ENCODE measurements around the gene CA5A. TPM values are rescaled to one million over a fixed set of nuclear protein-coding genes. Genes with fewer than 3 reads are reported as not detected.

The CA5A gene
- total RNA-seq, 1 experiment from 2014 or later = not detected

DNA sequence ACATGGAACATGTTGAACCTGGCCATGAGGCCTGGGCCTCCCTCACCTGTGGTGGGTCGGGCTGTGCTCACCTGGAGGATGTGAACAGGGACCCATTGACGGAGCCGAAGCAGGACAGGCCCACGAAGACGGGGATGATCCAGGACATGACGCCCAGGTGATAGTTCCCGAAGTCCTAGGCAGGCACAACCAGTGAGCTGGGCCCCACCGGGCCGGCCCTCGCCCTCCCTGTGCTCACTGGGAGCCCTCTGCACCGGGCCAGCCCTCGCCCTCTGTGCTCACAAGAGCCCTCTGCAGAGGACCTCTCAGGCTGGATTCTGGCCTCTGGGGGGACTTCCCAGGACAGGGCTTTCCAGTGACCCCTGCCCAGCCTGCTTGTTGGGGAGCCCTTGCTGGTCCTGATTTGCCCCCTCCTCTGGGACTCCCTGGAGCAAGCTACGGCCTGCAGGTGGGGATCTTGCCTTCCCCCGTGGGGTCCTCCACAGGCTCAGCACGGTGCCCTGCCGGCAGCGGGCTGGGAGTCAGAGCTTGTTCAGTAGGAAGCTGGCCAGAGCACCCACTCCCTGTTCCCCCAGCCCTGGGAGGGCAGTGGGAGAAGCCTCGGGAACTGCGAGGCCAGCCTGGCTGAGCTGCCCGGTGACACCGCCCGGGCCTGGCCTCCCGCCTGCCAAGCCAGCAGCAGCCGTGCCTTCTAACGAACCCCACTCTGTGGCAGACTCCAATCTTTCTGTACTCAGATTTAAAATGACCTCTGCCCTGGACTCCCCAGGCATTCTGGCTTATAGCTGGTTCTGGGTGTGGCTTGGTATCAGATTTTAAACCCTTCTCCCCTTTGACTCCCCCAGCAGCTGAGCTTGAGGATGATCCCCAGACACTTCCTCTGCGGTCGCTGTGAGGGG is 97.4 kb downstream of the CA5A start:
- intact Hi-C loops (cut with micrococcal nuclease) = no loop called here
- ChIA-PET CTCF (interaction anchor here (1.2 kb wide), 1 partner anchor 11 kb away, joined by 5 read pairs; no protein-coding TSS in a partner anchor), POLR2A (interaction anchor here (1.0 to 1.1 kb wide), 2 partner anchors 32 to 522 kb away, joined by 3 to 4 read pairs; partner anchors contain the start of gene C16orf95)

More for the DNA sequence above, 97.4 kb downstream of the CA5A start:
- Histone ChIP-seq H3K4me1 (ENCODE audit: control insufficient read depth in 1 of 2, insufficient read depth in 2 of 2, low read length in 2 of 2) (no peaks in the 10 kb centered on the region), H3K9ac (ENCODE audit: low read length) (no peak overlapping the region), H3K27ac (ENCODE audit: low read depth, low read length) (no peak overlapping the region; the same call in 1 of the 2 replicates), H3K36me3 (ENCODE audit: control insufficient read depth in 1 of 2, insufficient read depth in 2 of 2, low read length in 2 of 2) (peaks cover 54 to 99% of the 10 kb centered on the region in 2 experiments), H4K20me1 (ENCODE audit: insufficient read depth) (peaks cover 12% of the 10 kb centered on the region; the same call in 1 of the 2 replicates), H3K79me2 (ENCODE audit: insufficient read depth, low read length) (peaks cover 52% of the 10 kb centered on the region), H2AFZ (ENCODE audit: low read depth, low read length, poor library complexity, severe bottlenecking) (no peak overlapping the region), H3K4me2 (ENCODE audit: low read length) (no peak overlapping the region), H3K4me3 (replicated peaks in 1 of 2; ENCODE audit: low read depth in 1 of 2, low read length in 2 of 2) (no peak overlapping the region), H3K9me2 (ENCODE audit: insufficient read depth) (no peaks in the 10 kb centered on the region), H3K9me3 (ENCODE audit: control insufficient read depth in 1 of 2, insufficient read depth in 1 of 2, low read depth in 1 of 2, low read length in 2 of 2) (no peaks in the 10 kb centered on the region), H3K27me3 (ENCODE audit: insufficient read depth, low read length) (no peaks in the 10 kb centered on the region)
- no TSS peak for BruUV-seq (replicated peaks)
- no peak for DNase-seq (ENCODE audit: low read depth, low spot score)
- RAD21 ChIA-PET (ENCODE audit: low non-redundant PET in 1 of 2, low total read pairs in 2 of 2, uncharacterized antibody in 2 of 2, unreplicated experiment in 2 of 2) = no interaction called here
- no peak for ATAC-seq
- no peak for TF ChIP-seq EZH2phosphoT487 (IDR thresholded peaks at IDR 0.05; ENCODE audit: borderline replicate concordance)
- no peak for TF ChIP-seq JUND (IDR thresholded peaks at IDR 0.05)
- no peak for TF ChIP-seq RAD21 (IDR thresholded peaks at IDR 0.05; ENCODE audit: low read depth)
- TF ChIP-seq CTCF (IDR thresholded peaks at IDR 0.05 in 2 of 3, conservative IDR thresholded peaks at IDR 0.05 in 1 of 3; ENCODE audit: borderline replicate concordance in 1 of 3, insufficient read depth in 1 of 3, low read depth in 2 of 3, low read length in 2 of 3) = no peak
- TF ChIP-seq CEBPB (IDR thresholded peaks at IDR 0.05; ENCODE audit: low read depth) = no peak

Other genes with a start within 250 kb of the CA5A start
- gene KLHDC4, start 170.5 kb downstream of the CA5A start, total RNA-seq (2021; ENCODE audit: unreplicated experiment) = 107 TPM
- gene SLC7A5, start 67.0 kb downstream of the CA5A start, total RNA-seq (2021; ENCODE audit: unreplicated experiment) = 482 TPM
- gene BANP, start 14.9 kb upstream of the CA5A start, total RNA-seq (2021; ENCODE audit: unreplicated experiment) = 37.2 TPM